ENCODE measurements around the gene MLLT3.

The MLLT3 gene

DNA sequence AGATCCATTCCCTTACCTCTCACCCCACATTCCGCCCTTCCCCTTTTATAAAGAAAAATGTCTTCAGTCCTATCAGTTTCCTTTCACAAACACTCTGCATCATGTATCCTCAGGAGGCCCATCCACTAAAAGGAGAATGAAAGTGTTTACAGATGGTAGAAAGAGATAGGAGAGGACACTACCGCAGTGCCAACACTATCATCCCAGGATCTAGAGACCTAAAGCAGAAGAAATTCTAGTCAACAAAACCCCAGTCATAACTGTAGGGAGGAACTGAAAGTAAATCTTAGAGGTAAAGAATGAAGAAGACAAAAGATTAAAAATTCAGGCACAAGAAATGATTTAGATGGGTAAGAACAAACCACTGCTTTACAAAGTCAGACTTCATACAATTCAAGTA is 114.1 kb downstream of the MLLT3 start:
- no peak for DNase-seq

DNA sequence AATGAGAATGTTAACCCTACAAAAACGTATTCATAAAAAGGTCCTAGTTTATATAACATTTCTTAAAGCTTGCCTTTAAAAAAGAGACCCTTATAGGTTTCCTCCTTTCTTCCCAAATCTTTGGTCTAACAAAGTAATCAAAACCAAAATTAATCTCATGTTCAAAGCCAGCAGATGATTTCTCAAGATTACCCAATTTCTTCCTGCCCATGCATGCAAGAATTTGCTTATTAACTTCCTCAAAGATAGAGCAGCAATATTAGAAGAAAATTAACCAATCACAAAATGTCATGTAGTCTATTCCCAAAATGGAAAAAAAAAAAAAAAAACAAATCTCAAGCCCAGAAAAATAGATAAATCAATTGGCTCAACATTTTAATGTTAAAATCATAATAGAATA is 114.9 kb downstream of the MLLT3 start:
- DNase-seq = no peak

DNA sequence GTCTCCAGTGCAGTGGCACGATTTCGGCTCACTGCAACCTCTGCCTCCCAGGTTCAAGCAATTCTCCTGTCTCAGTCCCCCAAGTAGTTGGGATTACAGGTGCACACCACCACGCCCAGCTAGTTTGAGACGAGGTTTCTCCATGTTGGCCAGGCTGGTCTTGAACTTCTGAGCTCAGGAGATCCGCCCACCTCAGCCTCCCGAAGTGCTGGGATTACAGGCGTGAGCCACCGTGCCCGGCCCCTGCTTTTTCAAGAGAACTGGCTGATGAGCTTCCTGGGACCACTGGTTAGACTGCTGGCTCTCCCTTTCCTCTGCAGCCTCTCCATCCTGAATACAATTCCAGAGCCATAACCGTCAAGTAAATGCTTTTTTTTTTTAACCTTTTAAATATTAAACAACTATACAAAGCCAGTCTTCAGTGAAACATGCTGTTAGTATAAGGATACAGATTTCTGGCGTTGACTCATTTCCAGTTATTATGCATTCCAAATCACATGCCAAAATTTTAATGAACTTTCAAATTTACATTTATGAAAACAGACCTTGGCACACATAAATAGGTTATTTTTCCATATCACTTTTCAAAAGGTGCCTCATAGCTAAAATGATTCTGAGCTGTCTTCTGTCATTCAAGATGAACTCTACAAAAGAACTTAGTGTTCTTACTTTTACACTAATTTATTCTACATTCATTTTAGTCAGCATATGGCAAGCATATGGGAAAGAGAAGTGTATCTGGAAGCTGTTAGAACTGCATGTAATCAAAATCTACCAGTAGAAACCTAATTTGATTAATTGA is 116.0 kb downstream of the MLLT3 start:
- no peak for DNase-seq

DNA sequence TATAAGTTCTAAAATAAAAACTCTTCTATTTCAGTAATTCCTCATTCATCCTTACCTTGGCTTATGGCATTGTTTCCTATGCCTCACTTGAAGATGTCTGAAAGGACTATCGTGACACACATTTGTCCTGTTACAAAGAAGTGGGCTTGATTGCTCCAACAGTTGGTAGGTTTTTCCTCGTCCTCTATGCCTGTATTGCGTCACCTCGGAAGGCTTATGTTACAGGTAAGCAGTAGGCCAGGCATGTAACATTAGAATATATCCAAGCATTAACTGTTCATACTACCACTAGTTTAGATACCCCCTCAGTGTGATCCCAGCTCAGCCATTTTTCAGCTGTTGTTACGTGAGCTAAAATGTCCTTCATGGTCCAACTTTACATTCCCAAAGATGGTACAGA is 116.7 kb downstream of the MLLT3 start:
- DNase-seq = no peak

DNA sequence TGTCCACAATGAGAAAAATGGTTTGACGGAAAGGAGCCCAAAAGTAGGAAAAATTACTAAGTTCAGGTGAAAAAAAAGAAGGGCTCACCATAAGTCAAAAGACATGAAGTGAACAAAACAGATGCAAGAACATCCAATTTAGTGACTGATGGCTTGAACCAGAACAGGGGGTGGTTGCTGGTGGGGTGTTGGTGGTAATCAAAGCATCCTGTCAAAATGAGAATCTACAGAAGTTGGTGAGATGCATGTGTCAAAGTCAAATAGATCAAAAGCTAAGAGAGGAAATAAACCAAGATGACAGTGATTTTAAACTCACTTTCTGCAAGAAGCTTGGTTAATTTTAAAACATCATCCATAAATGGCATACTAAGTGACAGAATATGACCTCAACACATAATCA is 117.4 kb downstream of the MLLT3 start:
- DNase-seq = no peak

DNA sequence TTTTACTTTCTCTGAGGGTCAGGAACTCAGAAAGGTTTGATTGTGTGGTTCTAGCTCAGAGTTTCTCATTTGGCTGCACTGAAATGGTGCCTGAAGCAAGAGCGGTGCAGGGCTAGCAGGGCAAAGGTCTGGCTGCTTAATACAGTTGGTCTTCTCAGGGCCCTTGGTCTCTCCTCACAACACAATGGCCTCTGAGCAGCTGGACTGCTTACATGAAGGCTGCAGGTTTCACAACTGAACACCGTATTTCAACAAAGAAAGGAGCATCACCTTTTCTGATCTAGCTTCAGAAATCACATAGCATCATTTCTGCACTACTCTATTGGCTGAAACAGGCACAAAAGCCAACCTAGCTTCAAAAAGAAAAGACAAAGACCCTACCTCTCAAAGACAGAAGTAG is 122.2 kb downstream of the MLLT3 start:
- no peak for DNase-seq

GRCh38 chr9:20499013-20499412 is 123.3 kb downstream of the MLLT3 start:
- no peak for DNase-seq

- DNase-seq = no peak
Measured at GRCh38 chr9:20496328-20496727, 126.0 kb downstream of the MLLT3 start.

- DNase-seq = no peak
Measured at GRCh38 chr9:20495098-20495497, 127.2 kb downstream of the MLLT3 start.

- DNase-seq = no peak
Measured at GRCh38 chr9:20494035-20494434, 128.3 kb downstream of the MLLT3 start.

DNA sequence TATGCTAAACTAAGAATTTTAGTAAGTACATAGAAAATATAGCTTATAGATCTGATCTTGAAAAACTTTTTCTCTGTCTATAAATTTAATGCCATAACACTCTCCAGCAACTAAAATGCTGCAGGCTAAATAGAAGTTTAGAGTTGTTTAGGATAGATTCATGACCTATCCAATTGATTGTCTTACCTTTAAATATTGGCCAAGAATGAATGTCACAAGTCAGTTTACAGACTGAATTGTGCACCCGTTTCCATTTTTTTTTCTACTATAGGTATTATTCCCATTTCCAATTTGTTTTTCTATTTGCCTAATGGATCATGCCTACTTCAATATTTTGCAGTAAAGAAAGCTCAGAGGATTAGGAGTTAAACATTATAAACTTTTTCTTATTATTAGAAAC is 129.5 kb downstream of the MLLT3 start:
- DNase-seq = no peak

DNA sequence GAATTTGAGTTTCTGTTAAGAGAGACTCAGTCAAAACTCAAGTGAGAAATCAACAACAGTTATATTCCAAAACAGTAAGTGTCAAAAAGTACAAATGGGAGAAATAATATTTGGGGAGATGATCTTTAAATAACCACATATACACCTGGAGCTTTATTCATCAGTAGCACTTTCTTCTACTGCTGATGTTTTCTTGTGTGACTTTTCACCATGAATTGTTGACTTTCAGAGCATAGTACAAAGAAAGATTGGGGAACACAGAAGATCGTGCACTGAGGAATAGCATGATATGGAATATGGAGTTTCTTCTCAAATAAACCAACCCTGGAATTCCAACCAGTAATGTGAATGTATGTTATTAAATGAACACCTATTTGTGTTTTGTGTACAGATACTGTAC is 130.7 kb downstream of the MLLT3 start:
- DNase-seq = no peak

DNA sequence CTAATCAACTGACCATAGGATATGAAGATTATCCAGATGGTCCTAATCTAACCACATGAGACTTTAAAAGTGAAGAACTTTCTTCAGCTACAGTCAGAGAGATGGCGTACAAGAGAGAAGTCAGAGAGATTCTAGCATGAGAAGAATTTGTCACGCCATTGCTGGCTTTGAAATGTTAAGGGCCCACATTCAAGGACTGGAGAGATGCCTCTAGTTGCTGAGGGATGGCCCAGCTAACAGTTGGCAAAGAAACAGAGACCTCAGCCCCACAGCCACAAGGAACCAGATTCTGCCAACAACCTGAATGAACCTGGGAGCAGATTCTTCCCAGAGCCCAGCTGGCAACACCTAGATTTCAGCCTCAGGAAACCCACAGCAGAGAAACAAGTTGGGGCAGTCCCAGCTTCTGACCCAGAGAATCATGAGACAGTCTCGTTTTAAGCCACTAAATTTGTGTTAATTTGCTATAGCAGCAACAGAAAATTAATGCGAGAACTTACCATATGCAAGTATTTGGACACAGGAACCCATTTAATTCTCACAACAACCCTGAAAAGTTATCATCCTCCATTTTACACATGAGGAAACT is 132.0 kb downstream of the MLLT3 start:
- DNase-seq = no peak

GRCh38 chr9:20488691-20489090 is 133.6 kb downstream of the MLLT3 start:
- DNase-seq = no peak

DNA sequence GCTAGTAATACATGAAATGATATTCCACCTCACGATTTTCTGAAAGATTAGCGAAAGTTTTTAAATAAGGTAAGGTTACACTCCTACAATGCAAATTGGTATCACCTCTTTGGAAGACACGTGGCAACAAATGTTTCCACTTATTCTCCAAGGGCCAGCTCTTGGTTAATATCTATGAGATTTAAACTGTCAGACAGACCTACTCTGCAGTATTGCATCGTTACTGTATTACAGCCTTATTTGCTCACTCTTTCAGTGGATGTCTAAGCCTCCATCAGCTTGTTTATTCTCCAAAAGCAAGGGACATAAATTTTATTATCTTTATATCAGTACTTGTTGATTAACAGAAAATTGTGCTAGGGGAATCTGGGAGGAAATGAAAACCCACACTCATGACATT is 135.7 kb downstream of the MLLT3 start:
- no peak for DNase-seq

DNA sequence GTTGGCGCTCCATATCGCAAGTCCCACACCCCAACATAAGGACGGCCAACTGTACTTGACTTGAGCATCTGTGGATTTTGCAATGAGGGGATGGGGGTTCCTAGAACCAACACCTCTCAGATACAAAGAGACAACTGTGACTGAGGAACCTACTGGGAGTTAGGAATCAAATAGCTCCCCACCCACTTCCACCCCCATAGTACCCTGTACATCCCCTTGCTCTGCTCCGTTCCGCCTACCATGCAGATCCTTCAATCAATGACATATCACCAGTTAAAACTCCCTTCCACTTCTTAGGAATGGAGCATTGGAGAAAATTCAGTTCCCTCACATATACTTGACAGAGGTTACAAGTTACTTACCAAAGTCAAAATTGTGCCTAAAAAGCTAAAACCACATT is 140.9 kb downstream of the MLLT3 start:
- no peak for DNase-seq

- no peak for DNase-seq
Measured at GRCh38 chr9:20480249-20480648, 142.1 kb downstream of the MLLT3 start.

- no peak for DNase-seq
Measured at GRCh38 chr9:20479419-20480155, 142.7 kb downstream of the MLLT3 start.

DNA sequence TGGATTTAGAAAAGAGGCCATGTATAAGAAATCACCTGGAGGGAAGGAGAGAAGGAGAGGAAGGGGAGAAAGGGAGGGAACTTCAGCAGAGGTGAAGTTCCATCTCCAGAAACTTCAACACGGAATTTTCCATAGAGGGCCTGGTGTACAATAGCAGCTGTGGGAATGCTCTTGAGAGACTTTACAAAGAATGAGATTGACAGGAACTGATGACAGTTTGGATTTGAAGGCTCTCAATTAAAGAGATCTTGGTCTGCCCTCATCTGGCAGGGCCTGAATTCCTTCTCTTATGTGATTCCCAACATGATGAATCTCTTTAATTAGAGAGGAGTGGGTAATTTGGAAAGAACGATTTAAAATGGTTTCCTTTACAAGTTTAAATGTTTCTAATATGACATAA is 143.5 kb downstream of the MLLT3 start:
- no peak for DNase-seq

DNA sequence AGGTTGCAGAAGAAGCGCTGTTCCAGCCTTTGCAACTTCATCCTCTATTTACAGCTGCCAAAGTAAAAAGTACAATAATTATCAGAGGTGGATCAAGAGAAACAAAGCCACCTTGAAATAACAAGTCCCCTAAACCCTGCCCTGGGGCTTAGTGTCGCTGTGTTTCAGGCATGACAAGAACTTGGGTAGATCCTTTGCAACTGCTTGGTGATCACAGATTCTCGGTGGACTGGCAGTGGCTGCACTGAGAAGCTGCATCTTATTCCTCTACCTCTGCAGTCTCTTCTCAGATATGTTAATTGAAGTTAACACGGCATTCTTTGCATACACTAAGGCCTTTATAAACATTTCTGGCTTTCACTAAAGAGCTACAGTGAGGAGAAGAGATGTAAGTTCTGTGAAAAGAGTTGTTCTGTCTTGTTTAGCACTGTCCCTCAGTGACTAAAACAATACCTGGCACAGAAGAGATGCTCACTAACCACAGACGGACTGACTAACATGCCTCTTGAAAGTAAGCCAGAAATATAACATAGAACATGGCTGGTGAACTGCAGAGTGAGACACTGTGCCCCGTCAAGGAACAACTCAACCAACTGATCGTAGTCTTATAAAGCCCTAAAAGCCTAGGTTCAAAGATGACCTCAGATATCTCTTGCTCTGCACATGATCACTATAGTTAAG is 144.2 kb downstream of the MLLT3 start:
- DNase-seq = no peak

DNA sequence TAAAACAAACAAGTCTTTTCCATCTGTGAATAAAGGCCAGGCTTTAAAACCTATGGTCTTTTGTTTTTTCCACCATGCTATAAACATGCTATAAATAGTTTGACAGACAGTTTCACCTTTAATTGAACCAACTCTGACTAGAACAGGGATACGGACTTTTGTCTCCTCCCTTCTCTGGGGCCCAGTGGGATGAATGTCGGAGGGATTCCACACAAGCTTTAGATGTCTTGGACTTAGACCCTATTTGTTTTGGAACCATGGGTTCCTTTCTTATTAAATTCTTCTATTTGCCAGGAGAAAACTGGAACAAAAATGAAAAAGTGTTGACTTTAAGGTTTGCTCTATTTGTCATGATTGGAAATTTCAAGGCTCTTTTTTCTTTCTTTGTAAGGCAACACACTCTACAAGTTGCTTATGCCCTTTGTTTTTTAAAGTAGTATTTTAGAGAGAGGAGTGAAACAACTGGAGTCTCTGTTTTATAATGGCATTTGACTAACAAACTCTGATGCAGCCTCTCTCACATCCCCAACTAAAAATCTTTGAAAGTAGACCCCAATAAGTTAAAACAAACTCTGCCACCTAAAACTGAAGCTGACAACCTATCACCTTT is 145.3 kb downstream of the MLLT3 start:
- DNase-seq = no peak

DNA sequence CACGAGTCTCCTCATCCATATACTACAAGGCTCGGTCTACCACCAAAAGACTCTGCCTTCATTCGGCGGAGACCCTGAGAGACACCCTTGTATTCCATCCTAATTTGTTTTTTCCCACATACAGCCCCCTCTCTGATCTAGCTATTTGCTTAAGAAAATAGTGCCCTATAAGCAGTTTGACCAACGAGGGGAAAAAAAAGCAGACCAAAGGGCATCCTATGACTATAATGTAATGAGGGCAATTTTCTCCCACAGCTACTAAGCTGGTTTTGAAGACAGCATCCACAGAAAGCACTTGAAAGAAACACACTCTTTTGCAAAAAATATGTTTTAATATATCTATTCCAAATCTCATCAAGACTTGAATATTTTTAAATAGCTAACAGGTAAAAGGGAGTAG is 147.8 kb downstream of the MLLT3 start:
- DNase-seq = no peak

DNA sequence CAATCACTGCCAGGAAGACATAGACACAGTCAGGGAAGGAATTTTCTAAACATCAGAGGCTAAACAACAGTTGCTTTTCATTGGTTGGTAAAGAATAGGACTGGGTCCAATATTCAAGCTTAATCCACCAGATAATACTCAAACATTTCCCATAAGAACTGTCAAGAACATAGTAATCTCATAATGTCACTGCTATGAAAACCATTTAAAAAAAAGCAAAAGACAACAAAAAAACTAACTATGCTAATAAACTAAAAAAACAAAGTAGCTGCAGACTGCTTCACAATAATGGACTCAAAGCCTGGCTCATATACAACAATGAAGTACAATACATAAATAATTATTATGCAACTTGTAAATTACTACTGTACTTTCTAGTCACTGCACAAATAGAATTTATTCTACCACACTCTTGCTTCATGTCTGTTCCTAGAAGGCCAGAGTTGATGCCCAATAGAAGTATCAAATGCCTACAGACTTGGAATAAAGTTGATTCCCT is 148.7 kb downstream of the MLLT3 start:
- DNase-seq = no peak
